Measurements from ENCODE around the gene NAA40. TPM values are rescaled to one million over a fixed set of nuclear protein-coding genes. Genes with fewer than 3 reads are reported as not detected.

The NAA40 gene
- total RNA-seq (18.7 TPM), polyA plus RNA-seq (1 to 10 TPM; 7.4 to 7.6 (median 7.5) TPM)

GRCh38 chr11:63938479-63939396 is at the start of gene NAA40:
Gene NAA40, plus strand, starts transcription at chr11:63939002. Its CDS starts 95 bp downstream, at chr11:63939097.
- Histone ChIP-seq H3K4me3 (ENCODE audit: low read depth, low read length) (peak within 1 kb of the TSS; percentile 87), H3K27me3 (ENCODE audit: control insufficient read depth, insufficient read depth, low read length) (no peaks in the 10 kb centered on the region), H3K27ac (ENCODE audit: insufficient read depth, low read length, poor library complexity, severe bottlenecking) (peak within 1 kb of the TSS; percentile 67), H3K9me3 (ENCODE audit: control insufficient read depth in 2 of 2, low read length in 2 of 2) (no peaks in the 10 kb centered on the region), H3K4me1 (ENCODE audit: control insufficient read depth, insufficient read depth, low read length, poor library complexity, severe bottlenecking) (peaks cover 19% of the 10 kb centered on the region), H3K36me3 (ENCODE audit: control insufficient read depth, insufficient read depth, low read length) (no peaks in the 10 kb centered on the region)
- Mint-ChIP-seq H3K9me3 (no peaks in the 10 kb centered on the region), H3K27me3 (peaks cover 9% of the 10 kb centered on the region), H3K4me3 (peak within 1 kb of the TSS; percentile 89 to 94 (median 92)), H3K27ac (peak within 1 kb of the TSS; percentile 88 to 96 (median 95)), H3K4me1 (peaks cover 5 to 23% (median 16%) of the 10 kb centered on the region in 4 donors), H3K36me3 (no peaks in the 10 kb centered on the region)
- DNase-seq = peak; percentile 89 to 96 (median 91)
- peak; percentile 91 to 92 for ATAC-seq (ENCODE audit: low read depth in 2 of 2)

GRCh38 chr11:63889344-63889743 is 49.5 kb upstream of the NAA40 start:
- peaks cover 21% of the 10 kb centered on the region for H3K36me3 ChIP-seq (ENCODE audit: control insufficient read depth, insufficient read depth, low read length)
- H3K27me3 ChIP-seq (ENCODE audit: control insufficient read depth, insufficient read depth, low read length) = no peaks in the 10 kb centered on the region
- peaks cover 57% of the 10 kb centered on the region for H3K4me1 ChIP-seq (ENCODE audit: control insufficient read depth, insufficient read depth, low read length, poor library complexity, severe bottlenecking)

GRCh38 chr11:63890368-63890767 is 48.4 kb upstream of the NAA40 start:
- no peaks in the 10 kb centered on the region for H3K27me3 ChIP-seq (ENCODE audit: control insufficient read depth, insufficient read depth, low read length)
- H3K36me3 ChIP-seq (ENCODE audit: control insufficient read depth, insufficient read depth, low read length) = peaks cover 30% of the 10 kb centered on the region
- Mint-ChIP-seq H3K36me3 (peaks cover 20% of the 10 kb centered on the region), H3K9me3 (peaks cover 0 to 1% (median 0%) of the 10 kb centered on the region in 7 donors), H3K27ac (peak overlapping the region; percentile 67 to 89 (median 83)), H3K4me1 (peaks cover 32 to 79% (median 59%) of the 10 kb centered on the region in 4 donors), H3K27me3 (no peaks in the 10 kb centered on the region), H3K4me3 (peak overlapping the region; percentile 86 to 97 (median 96))
- no peak overlapping the region for H3K27ac ChIP-seq (ENCODE audit: insufficient read depth, low read length, poor library complexity, severe bottlenecking)
- ATAC-seq (ENCODE audit: low read depth in 2 of 2) (no peak), DNase-seq (no peak)
- H3K9me3 ChIP-seq (ENCODE audit: control insufficient read depth in 2 of 2, low read length in 2 of 2) = no peaks in the 10 kb centered on the region
- H3K4me3 ChIP-seq (ENCODE audit: low read depth, low read length) = peak overlapping the region; percentile 85
- peaks cover 57% of the 10 kb centered on the region for H3K4me1 ChIP-seq (ENCODE audit: control insufficient read depth, insufficient read depth, low read length, poor library complexity, severe bottlenecking)

More at GRCh38 chr11:63889344-63889743, 49.5 kb upstream of the NAA40 start:
- H3K4me3 Mint-ChIP-seq = peak overlapping the region; percentile 86 to 97 (median 96)
- H3K27ac ChIP-seq (ENCODE audit: insufficient read depth, low read length, poor library complexity, severe bottlenecking) = peak overlapping the region; percentile 76
- DNase-seq (no peak), ATAC-seq (ENCODE audit: low read depth in 2 of 2) (no peak)
- H3K27me3 Mint-ChIP-seq = no peaks in the 10 kb centered on the region
- peak overlapping the region; percentile 85 for H3K4me3 ChIP-seq (ENCODE audit: low read depth, low read length)
- H3K9me3 ChIP-seq (ENCODE audit: control insufficient read depth in 2 of 2, low read length in 2 of 2) = no peaks in the 10 kb centered on the region
- H3K27ac Mint-ChIP-seq = peak overlapping the region; percentile 89 to 96 (median 95)
- peaks cover 14% of the 10 kb centered on the region for H3K36me3 Mint-ChIP-seq
- peaks cover 32 to 82% (median 62%) of the 10 kb centered on the region in 4 donors for H3K4me1 Mint-ChIP-seq
- peaks cover 0 to 1% (median 0%) of the 10 kb centered on the region in 7 donors for H3K9me3 Mint-ChIP-seq

GRCh38 chr11:63892228-63892627 is 46.6 kb upstream of the NAA40 start:
- Mint-ChIP-seq H3K36me3 (peaks cover 32% of the 10 kb centered on the region), H3K9me3 (peaks cover 0 to 1% (median 0%) of the 10 kb centered on the region in 7 donors), H3K4me3 (peak overlapping the region in 3 of 4 donors; percentile 26 to 86 (median 38)), H3K4me1 (peaks cover 37 to 79% (median 62%) of the 10 kb centered on the region in 4 donors), H3K27ac (peak overlapping the region in 2 of 3 donors; percentile 7 to 82), H3K27me3 (no peaks in the 10 kb centered on the region)
- Histone ChIP-seq H3K36me3 (ENCODE audit: control insufficient read depth, insufficient read depth, low read length) (peaks cover 47% of the 10 kb centered on the region), H3K9me3 (ENCODE audit: control insufficient read depth in 2 of 2, low read length in 2 of 2) (no peaks in the 10 kb centered on the region), H3K4me3 (ENCODE audit: low read depth, low read length) (no peak overlapping the region), H3K27me3 (ENCODE audit: control insufficient read depth, insufficient read depth, low read length) (no peaks in the 10 kb centered on the region), H3K27ac (ENCODE audit: insufficient read depth, low read length, poor library complexity, severe bottlenecking) (no peak overlapping the region), H3K4me1 (ENCODE audit: control insufficient read depth, insufficient read depth, low read length, poor library complexity, severe bottlenecking) (peaks cover 48% of the 10 kb centered on the region)
- DNase-seq = no peak
- no peak for ATAC-seq (ENCODE audit: low read depth in 2 of 2)

GRCh38 chr11:63893355-63893754 is 45.4 kb upstream of the NAA40 start:
- H3K4me3 ChIP-seq (ENCODE audit: low read depth, low read length) = no peak overlapping the region
- H3K27ac ChIP-seq (ENCODE audit: insufficient read depth, low read length, poor library complexity, severe bottlenecking) = no peak overlapping the region
- H3K4me1 ChIP-seq (ENCODE audit: control insufficient read depth, insufficient read depth, low read length, poor library complexity, severe bottlenecking) = peaks cover 38% of the 10 kb centered on the region
- Mint-ChIP-seq H3K27me3 (no peaks in the 10 kb centered on the region), H3K9me3 (peaks cover 0 to 1% (median 0%) of the 10 kb centered on the region in 7 donors), H3K4me1 (peaks cover 37 to 68% (median 54%) of the 10 kb centered on the region in 4 donors), H3K4me3 (peak overlapping the region in 1 of 4 donors; percentile 82), H3K36me3 (peaks cover 36% of the 10 kb centered on the region), H3K27ac (no peak overlapping the region)
- peaks cover 57% of the 10 kb centered on the region for H3K36me3 ChIP-seq (ENCODE audit: control insufficient read depth, insufficient read depth, low read length)
- ATAC-seq (ENCODE audit: low read depth in 2 of 2) = no peak
- no peaks in the 10 kb centered on the region for H3K27me3 ChIP-seq (ENCODE audit: control insufficient read depth, insufficient read depth, low read length)
- DNase-seq = no peak
- no peaks in the 10 kb centered on the region for H3K9me3 ChIP-seq (ENCODE audit: control insufficient read depth in 2 of 2, low read length in 2 of 2)

GRCh38 chr11:63896071-63896470 is 42.7 kb upstream of the NAA40 start:
- Histone ChIP-seq H3K9me3 (ENCODE audit: control insufficient read depth in 2 of 2, low read length in 2 of 2) (no peaks in the 10 kb centered on the region), H3K36me3 (ENCODE audit: control insufficient read depth, insufficient read depth, low read length) (peaks cover 81% of the 10 kb centered on the region), H3K4me3 (ENCODE audit: low read depth, low read length) (no peak overlapping the region), H3K4me1 (ENCODE audit: control insufficient read depth, insufficient read depth, low read length, poor library complexity, severe bottlenecking) (peaks cover 14% of the 10 kb centered on the region), H3K27me3 (ENCODE audit: control insufficient read depth, insufficient read depth, low read length) (no peaks in the 10 kb centered on the region), H3K27ac (ENCODE audit: insufficient read depth, low read length, poor library complexity, severe bottlenecking) (no peak overlapping the region)
- ATAC-seq (ENCODE audit: low read depth in 2 of 2) = no peak
- peaks cover 21 to 41% (median 37%) of the 10 kb centered on the region in 4 donors for H3K4me1 Mint-ChIP-seq
- DNase-seq = no peak
- H3K4me3 Mint-ChIP-seq = no peak overlapping the region
- H3K36me3 Mint-ChIP-seq = peaks cover 41% of the 10 kb centered on the region
- H3K9me3 Mint-ChIP-seq = no peaks in the 10 kb centered on the region
- no peaks in the 10 kb centered on the region for H3K27me3 Mint-ChIP-seq
- H3K27ac Mint-ChIP-seq = peak overlapping the region; percentile 71 to 93 (median 90)

- peaks cover 48% of the 10 kb centered on the region for H3K36me3 Mint-ChIP-seq
- H3K9me3 ChIP-seq (ENCODE audit: control insufficient read depth in 2 of 2, low read length in 2 of 2) = no peaks in the 10 kb centered on the region
Measured at GRCh38 chr11:63897459-63898146, 41.2 kb upstream of the NAA40 start.

More at GRCh38 chr11:63897459-63898146, 41.2 kb upstream of the NAA40 start:
- Histone ChIP-seq H3K36me3 (ENCODE audit: control insufficient read depth, insufficient read depth, low read length) (peaks cover 90% of the 10 kb centered on the region), H3K4me3 (ENCODE audit: low read depth, low read length) (no peak overlapping the region), H3K27ac (ENCODE audit: insufficient read depth, low read length, poor library complexity, severe bottlenecking) (no peak overlapping the region), H3K27me3 (ENCODE audit: control insufficient read depth, insufficient read depth, low read length) (no peaks in the 10 kb centered on the region), H3K4me1 (ENCODE audit: control insufficient read depth, insufficient read depth, low read length, poor library complexity, severe bottlenecking) (no peaks in the 10 kb centered on the region)
- DNase-seq (no peak), ATAC-seq (ENCODE audit: low read depth in 2 of 2) (no peak)
- Mint-ChIP-seq H3K4me1 (peaks cover 14 to 27% (median 23%) of the 10 kb centered on the region in 4 donors), H3K27ac (peak overlapping the region in 1 of 3 donors; percentile 31), H3K4me3 (no peak overlapping the region), H3K9me3 (no peaks in the 10 kb centered on the region), H3K27me3 (no peaks in the 10 kb centered on the region)

Data from CD4-positive, CD25-positive, alpha-beta regulatory T cell (primary cell).